Central memory CD8-positive, alpha-beta T cell (primary cell): Measurements from ENCODE around the gene SRRM5.

Source experiments
- ATAC-seq: fragments of 150-1000 bp; cut with Tn5 transposase; replicated peaks from 2 replicates; pipeline ENCODE4 v1.10.0; 2022; ENCODE audit warnings: mild to moderate bottlenecking, moderate FRiP score, moderate number of reproducible peaks; ENCODE audit not compliant: poor library complexity, severe bottlenecking; ENCODE audit errors: extremely low read depth
- DNase-seq, 2 donors: peaks; one replicate each; pipeline ENCODE4 v3.0.0; 2021; ENCODE audit warnings: low spot score in 2 of 2
- H3K27ac Mint-ChIP-seq: one replicate; pipeline ENCODE4 v1.8.0; 2022; ENCODE audit warnings: low read depth, mild to moderate bottlenecking, moderate library complexity, mixed read lengths
- H3K27me3 Mint-ChIP-seq: one replicate; pipeline ENCODE4 v1.8.0; 2022; ENCODE audit warnings: mixed read lengths
- H3K36me3 Mint-ChIP-seq: one replicate; pipeline ENCODE4 v1.8.0; 2022; ENCODE audit warnings: mild to moderate bottlenecking, moderate library complexity, mixed read lengths; ENCODE audit not compliant: insufficient read depth
- H3K4me1 Mint-ChIP-seq: one replicate; pipeline ENCODE4 v1.8.0; 2022; ENCODE audit warnings: mixed read lengths
- H3K4me3 Mint-ChIP-seq: one replicate; pipeline ENCODE4 v1.8.0; 2022; ENCODE audit warnings: mild to moderate bottlenecking, moderate library complexity, mixed read lengths
- H3K9me3 Mint-ChIP-seq: one replicate; pipeline ENCODE4 v1.8.0; 2022; ENCODE audit warnings: mixed read lengths

The SRRM5 gene

DNA sequence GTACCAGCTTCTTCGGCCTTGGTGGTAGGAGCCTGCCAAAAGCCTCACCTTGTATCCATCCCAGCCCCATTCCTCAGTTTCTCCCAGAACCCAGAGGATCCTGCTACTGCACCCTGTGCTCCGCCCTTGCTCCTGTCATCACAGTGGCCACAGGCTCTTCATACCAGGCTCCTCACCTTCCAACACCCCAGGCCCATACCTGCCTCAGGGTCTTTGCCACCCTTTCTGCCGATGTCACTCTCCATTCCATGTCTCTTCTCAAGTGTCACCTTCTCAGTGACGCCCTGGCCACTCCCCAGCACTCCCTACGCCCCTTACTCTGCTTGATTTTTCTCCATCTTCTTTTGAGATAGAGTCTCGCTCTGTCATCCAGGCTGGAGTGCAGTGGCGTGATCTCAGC lies 2.0 kb upstream of the SRRM5 start:
- H3K9me3 Mint-ChIP-seq = no peaks in the 10 kb centered on the region

DNA sequence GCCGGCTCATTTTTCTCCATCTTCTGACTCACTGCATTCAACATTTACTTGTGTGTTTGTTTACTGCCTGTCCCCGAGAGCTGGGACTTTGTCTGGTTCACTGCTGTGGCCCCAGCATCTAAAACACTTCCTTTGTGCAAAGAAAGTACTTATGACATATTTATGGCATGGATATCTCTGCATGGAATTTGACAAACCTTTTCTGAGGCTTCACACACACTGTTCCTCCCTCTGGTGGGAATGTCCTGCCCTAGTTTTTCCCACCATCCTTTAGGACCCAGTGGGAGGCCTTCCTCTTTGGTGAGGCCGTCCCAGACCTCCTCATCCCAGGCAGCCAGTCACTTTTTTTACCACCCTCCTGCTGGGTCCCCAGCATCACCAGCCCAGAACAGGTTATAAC lies 1.4 kb upstream of the SRRM5 start:
- H3K4me3 Mint-ChIP-seq = no peak overlapping the region
- no peaks in the 10 kb centered on the region for H3K27me3 Mint-ChIP-seq
- H3K4me1 Mint-ChIP-seq = peaks cover 50% of the 10 kb centered on the region
- DNase-seq = no peak
- H3K27ac Mint-ChIP-seq = peak overlapping the region; percentile 68
- no peaks in the 10 kb centered on the region for H3K9me3 Mint-ChIP-seq
- ATAC-seq = no peak
- H3K36me3 Mint-ChIP-seq = peaks cover 9% of the 10 kb centered on the region

More for the DNA sequence above, 2.0 kb upstream of the SRRM5 start:
- no peak overlapping the region for H3K4me3 Mint-ChIP-seq
- H3K27ac Mint-ChIP-seq = peak overlapping the region; percentile 45
- H3K36me3 Mint-ChIP-seq = peaks cover 9% of the 10 kb centered on the region
- no peak for DNase-seq
- no peak for ATAC-seq
- no peaks in the 10 kb centered on the region for H3K27me3 Mint-ChIP-seq
- H3K4me1 Mint-ChIP-seq = peaks cover 48% of the 10 kb centered on the region

DNA sequence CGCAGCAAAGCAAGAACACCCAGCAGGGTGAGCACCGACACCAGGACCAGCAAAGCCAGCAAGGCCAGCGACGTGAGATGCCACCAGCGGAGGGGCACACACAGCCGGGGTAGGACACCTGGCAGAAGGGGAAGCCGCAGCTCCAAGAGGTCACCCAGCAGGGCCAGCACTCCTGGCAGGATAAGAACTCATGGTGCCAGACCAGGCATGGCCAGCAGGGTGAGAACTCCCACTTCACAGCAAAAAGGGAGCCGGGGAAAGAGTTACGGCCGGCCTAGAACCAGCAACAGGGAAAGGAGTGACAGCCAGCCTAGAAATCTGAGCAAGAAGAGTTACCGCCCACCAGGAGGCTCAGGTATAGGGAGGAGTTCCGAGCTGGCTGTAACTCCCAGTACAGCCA lies 486 bp downstream of the SRRM5 start:
- H3K27ac Mint-ChIP-seq = peak overlapping the region; percentile 77
- H3K27me3 Mint-ChIP-seq = no peaks in the 10 kb centered on the region
- no peak for ATAC-seq
- DNase-seq = no peak
- H3K4me3 Mint-ChIP-seq = no peak overlapping the region
- peaks cover 6% of the 10 kb centered on the region for H3K36me3 Mint-ChIP-seq
- H3K9me3 Mint-ChIP-seq = no peaks in the 10 kb centered on the region
- peaks cover 64% of the 10 kb centered on the region for H3K4me1 Mint-ChIP-seq

DNA sequence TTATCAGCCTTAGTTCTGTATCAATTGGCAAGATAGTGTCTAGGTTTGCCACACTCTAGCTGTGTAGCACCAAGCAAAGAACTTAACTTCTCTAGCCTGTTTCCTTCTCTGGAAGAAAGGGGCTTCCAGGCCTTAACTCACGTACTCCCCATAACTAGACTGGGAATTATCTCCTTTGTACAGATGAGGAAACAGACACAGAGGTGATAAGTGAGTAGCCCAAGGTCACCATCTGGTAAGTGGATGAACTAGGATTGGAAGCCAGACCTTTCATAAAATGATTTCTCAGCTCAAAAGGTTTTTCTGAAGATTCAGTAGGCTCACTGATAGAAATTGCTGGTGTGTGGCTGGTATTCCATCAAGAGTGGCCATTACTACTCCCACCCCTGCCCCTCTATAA lies 4.4 kb downstream of the SRRM5 start:
- Mint-ChIP-seq H3K27me3 (no peaks in the 10 kb centered on the region), H3K36me3 (peaks cover 13% of the 10 kb centered on the region), H3K27ac (no peak overlapping the region), H3K4me3 (no peak overlapping the region), H3K4me1 (peaks cover 63% of the 10 kb centered on the region), H3K9me3 (no peaks in the 10 kb centered on the region)
- DNase-seq (no peak), ATAC-seq (no peak)

DNA sequence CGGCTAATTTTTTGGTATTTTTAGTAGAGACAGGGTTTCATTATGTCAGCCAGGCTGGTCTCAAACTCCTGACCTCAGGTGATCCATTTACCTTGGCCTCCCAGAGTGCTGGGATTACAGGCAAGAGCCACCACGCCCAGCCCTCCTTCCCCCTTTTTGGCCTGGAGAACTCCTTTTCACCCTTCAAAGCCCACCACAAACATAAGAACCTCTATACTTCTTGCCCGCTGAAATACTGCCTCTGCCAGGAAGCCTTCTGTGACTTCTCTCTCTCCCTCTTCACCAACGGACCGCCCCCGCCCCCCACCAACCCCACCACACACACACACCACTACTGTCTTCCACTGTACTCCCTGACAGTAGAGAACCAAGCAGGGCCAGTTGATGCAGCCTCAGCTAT lies 5.1 kb downstream of the SRRM5 start:
- H3K36me3 Mint-ChIP-seq = peaks cover 11% of the 10 kb centered on the region
- ATAC-seq (no peak), DNase-seq (no peak)
- H3K9me3 Mint-ChIP-seq = no peaks in the 10 kb centered on the region
- H3K27me3 Mint-ChIP-seq = no peaks in the 10 kb centered on the region
- H3K4me3 Mint-ChIP-seq = no peak overlapping the region
- no peak overlapping the region for H3K27ac Mint-ChIP-seq
- H3K4me1 Mint-ChIP-seq = peaks cover 57% of the 10 kb centered on the region

DNA sequence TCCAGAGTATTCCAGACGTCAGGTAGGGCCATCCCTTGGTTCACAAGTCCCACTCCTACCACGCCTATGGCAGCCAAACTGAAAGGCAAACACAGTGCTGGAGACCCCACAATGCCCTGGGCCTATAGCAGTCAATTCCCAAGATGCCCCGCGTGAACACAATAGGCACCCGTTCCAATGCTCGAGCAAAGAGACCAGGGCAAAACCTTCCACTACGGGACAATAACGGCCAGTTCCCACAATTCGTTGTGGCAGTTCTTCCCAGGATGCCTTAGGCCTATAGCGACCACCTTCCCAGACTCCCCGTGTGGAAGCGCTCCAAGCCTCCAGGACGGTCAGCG lies 7.0 kb downstream of the SRRM5 start:
- Mint-ChIP-seq H3K27me3 (no peaks in the 10 kb centered on the region), H3K36me3 (peaks cover 9% of the 10 kb centered on the region), H3K9me3 (no peaks in the 10 kb centered on the region), H3K27ac (peak overlapping the region; percentile 92), H3K4me1 (peaks cover 40% of the 10 kb centered on the region), H3K4me3 (peak overlapping the region; percentile 98)
- ATAC-seq (no peak), DNase-seq (no peak)

DNA sequence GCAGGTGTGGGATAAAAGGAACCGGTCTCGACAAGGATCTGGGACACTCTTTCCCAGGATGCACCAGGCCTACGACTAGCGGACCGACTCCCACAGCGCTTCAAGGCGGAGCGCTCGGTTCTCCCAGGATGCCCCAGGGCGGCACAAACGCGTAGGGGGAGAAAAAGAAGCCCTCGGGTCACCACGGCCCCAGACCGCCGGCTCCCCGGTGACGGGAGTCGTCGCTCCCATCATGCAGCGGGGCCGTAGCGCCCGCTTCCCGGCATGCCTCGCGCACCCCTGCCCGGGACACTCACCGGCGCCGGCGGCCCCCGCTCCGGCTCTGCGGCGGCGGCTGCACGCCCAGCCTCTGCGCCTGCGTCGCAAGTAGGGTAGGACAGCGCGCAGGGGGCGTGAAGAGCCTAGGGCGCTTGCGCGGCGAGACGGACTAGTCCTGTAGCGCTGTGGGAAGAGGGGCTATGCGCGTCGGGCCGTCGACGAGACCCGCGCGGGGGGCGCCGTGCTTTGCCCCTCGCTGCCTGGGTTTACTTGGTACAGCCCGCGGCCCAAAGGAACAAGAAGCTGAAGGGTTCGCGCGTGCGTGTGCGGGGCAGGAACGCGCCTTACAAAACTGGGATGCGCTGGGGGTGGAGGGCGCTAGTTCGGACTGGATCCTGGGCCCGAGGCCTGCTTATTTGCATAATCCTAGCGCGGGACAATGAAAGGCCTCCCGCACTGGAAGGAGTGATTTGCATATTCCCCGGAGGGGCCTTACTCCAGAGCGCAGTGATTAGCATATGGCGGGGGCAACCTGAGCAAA lies 7.6 kb downstream of the SRRM5 start, which contains the start of gene ZNF428:
ZNF428 (minus strand) TSS at position 368 of the 799 bp plus-strand sequence. CDS start 5,325 bp downstream, outside the sequence.
- peak; percentile 93 for ATAC-seq
- H3K4me3 Mint-ChIP-seq = peak within 1 kb of the TSS; percentile 98
- H3K27me3 Mint-ChIP-seq = no peaks in the 10 kb centered on the region
- peaks cover 41% of the 10 kb centered on the region for H3K4me1 Mint-ChIP-seq
- peak within 1 kb of the TSS; percentile 92 for H3K27ac Mint-ChIP-seq
- peak; percentile 67 to 71 for DNase-seq
- H3K36me3 Mint-ChIP-seq = peaks cover 9% of the 10 kb centered on the region
- no peaks in the 10 kb centered on the region for H3K9me3 Mint-ChIP-seq

DNA sequence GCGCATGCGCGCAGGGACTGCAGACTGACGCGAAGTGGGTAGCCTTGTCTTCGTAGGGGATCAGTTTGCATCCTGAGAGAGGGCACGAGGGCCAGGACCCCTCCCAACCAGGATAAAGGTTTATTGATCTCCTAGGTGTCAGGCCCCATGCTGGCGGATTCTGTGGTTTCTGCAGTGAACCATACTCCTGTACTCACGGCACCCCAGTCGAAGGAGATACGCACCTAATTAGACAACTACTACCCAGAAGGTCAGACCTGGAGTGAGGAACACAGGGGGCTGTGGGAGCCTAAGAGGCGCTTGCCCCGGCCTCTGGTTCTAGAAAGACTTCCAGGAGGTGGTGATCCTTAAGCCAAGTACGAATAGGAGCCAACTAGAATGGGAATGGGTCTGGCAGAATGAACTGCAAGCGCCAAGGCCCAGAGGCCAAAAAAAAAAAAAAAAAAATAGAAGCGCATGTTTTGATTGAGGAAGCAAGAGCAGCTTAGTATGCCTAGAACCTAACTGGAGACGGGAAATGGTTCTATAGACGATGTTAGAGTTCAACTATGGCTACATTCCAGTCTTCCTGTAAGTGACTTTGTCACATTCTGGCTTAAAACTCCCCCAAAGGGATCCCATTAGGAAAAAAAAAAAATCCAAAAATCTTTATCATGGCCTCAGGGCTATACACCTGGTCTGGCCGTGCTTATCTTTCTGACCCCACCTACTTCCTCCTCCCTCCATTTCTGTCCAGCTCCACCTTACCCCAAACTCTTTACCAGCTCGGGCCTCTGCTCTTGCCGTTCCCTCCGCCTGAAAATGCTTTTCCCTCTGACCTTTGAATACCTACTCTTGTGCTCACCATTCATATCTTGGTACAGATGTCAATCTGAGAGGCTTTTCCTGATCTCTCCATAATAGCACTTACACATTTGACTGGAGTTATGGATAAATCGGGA lies 8.4 kb downstream of the SRRM5 start:
- Mint-ChIP-seq H3K4me3 (peak overlapping the region; percentile 98), H3K4me1 (peaks cover 39% of the 10 kb centered on the region), H3K27ac (peak overlapping the region; percentile 92), H3K27me3 (no peaks in the 10 kb centered on the region), H3K9me3 (no peaks in the 10 kb centered on the region), H3K36me3 (peaks cover 9% of the 10 kb centered on the region)
- ATAC-seq = peak; percentile 3
- no peak for DNase-seq

DNA sequence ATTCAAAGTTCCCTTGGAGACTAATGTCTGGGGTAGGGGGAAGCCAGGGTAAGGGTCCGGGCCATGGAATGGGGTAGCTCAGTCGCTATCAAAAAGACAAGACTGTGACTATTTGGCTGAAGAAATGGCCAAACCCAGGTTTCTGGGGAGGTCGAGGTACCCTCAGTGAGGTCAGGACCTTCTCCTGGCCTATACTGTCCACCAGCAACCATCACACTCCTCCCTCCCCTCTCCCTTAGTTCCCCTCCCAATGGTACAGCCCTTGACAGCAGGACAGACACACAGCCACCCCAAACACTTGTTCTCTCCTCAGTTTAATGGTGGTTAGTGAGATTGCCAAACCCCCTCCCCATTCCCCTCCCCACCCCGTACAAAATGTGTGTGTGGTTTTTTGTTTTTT lies 10.2 kb downstream of the SRRM5 start:
- H3K4me1 Mint-ChIP-seq = peaks cover 32% of the 10 kb centered on the region
- peaks cover 11% of the 10 kb centered on the region for H3K36me3 Mint-ChIP-seq
- no peak for DNase-seq
- no peak for ATAC-seq
- H3K27ac Mint-ChIP-seq = no peak overlapping the region
- peaks cover 7% of the 10 kb centered on the region for H3K27me3 Mint-ChIP-seq
- H3K9me3 Mint-ChIP-seq = no peaks in the 10 kb centered on the region
- no peak overlapping the region for H3K4me3 Mint-ChIP-seq

DNA sequence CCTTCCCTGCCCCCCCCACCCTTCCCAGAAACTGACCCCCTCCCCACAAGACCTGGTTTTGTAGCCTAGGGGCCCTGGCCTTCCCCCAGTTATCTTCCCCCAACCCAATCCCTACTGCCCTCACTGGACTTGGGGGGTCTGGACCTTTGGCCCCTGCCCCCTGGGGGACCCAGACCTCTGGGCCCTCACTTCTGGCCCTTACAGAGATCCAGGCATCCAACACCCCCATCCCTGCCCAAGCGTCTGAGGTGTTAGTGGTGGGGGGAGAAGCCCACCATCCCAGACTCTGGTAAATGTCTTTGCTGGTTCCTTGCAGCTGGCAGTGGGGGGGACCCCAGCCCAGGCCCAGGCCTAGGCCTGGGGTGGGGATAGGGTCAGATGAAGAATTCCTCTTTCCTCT lies 11.1 kb downstream of the SRRM5 start:
- Mint-ChIP-seq H3K27me3 (peaks cover 16% of the 10 kb centered on the region), H3K4me3 (no peak overlapping the region), H3K36me3 (peaks cover 13% of the 10 kb centered on the region), H3K27ac (no peak overlapping the region), H3K4me1 (peaks cover 31% of the 10 kb centered on the region), H3K9me3 (no peaks in the 10 kb centered on the region)
- ATAC-seq (no peak), DNase-seq (no peak)

DNA sequence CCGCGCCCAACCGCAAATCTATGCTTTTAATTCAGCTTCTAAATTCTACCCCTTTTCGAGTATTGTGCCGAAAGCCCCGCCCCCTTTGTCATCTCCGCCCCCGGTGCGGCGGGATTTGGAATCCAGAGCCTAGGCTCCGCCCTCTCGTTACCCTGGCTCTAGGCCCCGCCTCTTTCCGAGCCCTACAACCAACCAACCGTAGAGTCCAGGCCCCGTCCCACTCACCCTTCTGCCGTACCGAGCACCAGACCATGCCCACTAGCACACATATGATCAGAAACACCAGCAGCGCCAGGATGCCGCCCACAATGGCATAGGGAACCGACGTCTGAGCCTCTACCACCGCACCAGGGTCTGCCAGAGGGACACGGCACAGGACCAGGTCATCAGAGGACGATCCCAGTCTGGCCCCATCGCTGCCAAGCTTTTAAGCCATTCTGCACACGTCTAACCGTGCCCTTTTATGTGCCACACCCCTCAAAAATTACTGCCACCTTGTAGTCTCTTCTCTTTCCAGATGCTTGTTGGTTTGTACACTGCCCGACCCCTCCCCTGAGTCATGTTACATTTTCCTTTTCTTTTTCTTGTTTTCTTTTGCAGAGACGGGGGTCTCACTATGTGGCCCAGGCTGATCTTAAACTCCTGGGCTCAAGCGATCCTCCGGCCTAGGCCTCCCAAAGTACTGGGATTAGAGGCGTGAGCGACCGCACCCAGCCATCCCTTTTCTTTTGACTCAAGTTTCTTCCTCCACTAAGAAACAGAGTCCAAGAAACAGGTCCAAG lies 12.2 kb downstream of the SRRM5 start:
- peak overlapping the region; percentile 17 for H3K27ac Mint-ChIP-seq
- H3K4me1 Mint-ChIP-seq = peaks cover 27% of the 10 kb centered on the region
- peaks cover 10% of the 10 kb centered on the region for H3K36me3 Mint-ChIP-seq
- H3K27me3 Mint-ChIP-seq = peaks cover 18% of the 10 kb centered on the region
- no peaks in the 10 kb centered on the region for H3K9me3 Mint-ChIP-seq
- no peak for ATAC-seq
- H3K4me3 Mint-ChIP-seq = no peak overlapping the region
- no peak for DNase-seq

DNA sequence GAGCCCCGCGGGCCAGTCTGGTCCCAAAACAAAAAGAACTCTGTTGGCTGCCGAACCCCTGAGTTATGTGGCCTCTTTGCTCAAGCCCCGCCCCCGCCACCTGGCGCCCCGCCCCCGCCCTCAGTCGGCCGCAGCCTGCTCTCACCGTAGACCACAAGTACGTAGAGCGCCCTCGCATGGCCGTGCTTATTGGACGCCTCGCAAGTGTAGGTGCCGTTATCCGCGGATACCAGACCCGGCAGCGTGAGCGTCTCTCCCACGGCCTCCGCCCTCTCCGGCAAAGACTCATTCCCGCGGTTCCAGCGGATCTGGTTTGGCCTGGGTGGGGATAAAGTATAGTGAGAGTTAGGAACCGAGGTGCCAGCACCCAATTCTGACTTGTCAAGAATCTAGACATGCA lies 13.0 kb downstream of the SRRM5 start:
- peak; percentile 82 for ATAC-seq
- peaks cover 18% of the 10 kb centered on the region for H3K27me3 Mint-ChIP-seq
- H3K36me3 Mint-ChIP-seq = peaks cover 3% of the 10 kb centered on the region
- no peak overlapping the region for H3K4me3 Mint-ChIP-seq
- DNase-seq = peak; percentile 74 to 81
- H3K4me1 Mint-ChIP-seq = peaks cover 21% of the 10 kb centered on the region
- no peak overlapping the region for H3K27ac Mint-ChIP-seq
- no peaks in the 10 kb centered on the region for H3K9me3 Mint-ChIP-seq
